ENCODE measurements around the gene ZNF668.

DNA sequence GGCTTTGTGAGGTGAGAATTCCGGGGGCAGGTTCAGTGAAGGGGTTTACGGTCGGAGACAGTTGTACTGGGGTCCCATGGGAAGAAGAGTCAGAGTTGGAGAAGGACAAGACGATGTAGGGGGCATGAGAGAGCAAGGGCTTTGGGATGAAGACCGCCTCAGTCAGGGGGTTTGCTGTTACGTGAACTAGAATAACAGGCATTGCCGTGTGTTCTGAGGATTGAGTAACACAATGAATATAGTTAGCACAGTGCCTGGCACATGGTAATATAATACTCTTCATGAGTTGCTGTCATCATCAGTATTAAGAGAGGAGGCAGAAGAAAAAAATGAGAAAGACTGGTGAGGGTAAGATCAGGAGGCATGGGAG is 759 bp upstream of the ZNF668 start:
- TF ChIP-seq POLR2A (IDR thresholded peaks at IDR 0.05; ENCODE audit: low read length) (no peak), SMC3 (IDR thresholded peaks at IDR 0.05) (no peak), ESRRA (IDR thresholded peaks at IDR 0.05; ENCODE audit: borderline replicate concordance, low read length) (no peak), CEBPB (IDR thresholded peaks at IDR 0.05) (no peak)
